Neuron (in vitro differentiated cells): ENCODE results near the gene ADAMTSL5.

ENCODE experiments used
- H2AFZ ChIP-seq: one replicate; pipeline ENCODE4 v1.6.1; 2013; ENCODE audit warnings: low read depth, mild to moderate bottlenecking, inconsistent platforms, low read length, moderate library complexity
- H3K27me3 ChIP-seq: one replicate; pipeline ENCODE4 v1.6.1; 2013; ENCODE audit warnings: low read length; ENCODE audit not compliant: insufficient read depth
- H3K36me3 ChIP-seq: one replicate; pipeline ENCODE4 v1.6.1; 2013; ENCODE audit warnings: low read length; ENCODE audit not compliant: insufficient read depth
- H3K4me1 ChIP-seq: one replicate; pipeline ENCODE4 v1.6.1; 2013; ENCODE audit warnings: low read length; ENCODE audit not compliant: insufficient read depth
- H3K4me3 ChIP-seq: 2 replicates; pipeline ENCODE4 v1.5.1; 2013; ENCODE audit warnings: mild to moderate bottlenecking, low read length, moderate library complexity
- H3K9me3 ChIP-seq: one replicate; pipeline ENCODE4 v1.6.1; 2013; ENCODE audit warnings: low read length

Gene ADAMTSL5

DNA sequence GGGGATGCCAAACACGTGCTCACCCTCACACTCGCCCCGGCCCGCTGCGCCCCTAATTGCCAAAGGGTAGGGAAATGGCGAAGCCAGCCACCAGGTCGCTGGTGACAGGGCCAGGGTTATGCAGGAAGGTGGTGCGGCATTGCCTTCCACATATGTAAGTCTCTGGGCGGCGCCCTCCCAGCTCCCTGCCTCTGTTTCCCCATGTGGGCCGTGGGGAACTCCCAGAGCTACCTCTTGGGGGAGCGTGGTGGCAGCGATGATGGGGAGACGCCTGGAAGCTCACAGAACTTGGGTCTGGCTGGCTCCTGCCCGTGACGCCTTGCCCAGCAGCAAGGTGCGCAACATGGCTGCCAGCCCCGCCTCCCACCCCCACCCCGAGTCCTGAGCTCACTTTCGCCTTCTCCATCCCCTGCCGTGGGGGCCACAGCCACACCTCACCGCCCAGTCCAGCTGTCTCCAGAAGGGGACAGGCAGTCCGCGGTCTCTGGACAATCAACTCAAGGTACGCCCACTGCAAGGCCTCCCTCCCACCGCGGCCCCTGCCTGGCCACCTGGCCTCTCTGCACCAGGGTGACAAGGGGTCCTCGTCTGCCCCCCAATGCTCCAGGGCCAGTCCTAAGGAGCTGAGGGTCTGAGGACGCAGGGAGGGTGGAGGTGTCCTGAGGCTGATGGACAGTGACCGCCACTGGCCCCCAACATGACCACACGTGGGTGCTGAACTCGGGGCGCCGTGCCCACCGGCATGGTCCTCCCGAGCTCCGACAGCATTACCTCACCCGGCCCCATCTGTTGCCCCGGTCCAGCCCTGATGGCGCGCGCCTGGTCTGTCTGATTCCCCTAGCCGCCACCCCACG, 40.4 kb downstream of the ADAMTSL5 start:
- Histone ChIP-seq H3K4me3 (no peak overlapping the region), H3K4me1 (peaks cover 6% of the 10 kb centered on the region), H3K27me3 (no peaks in the 10 kb centered on the region), H3K36me3 (peaks cover 47% of the 10 kb centered on the region), H3K9me3 (no peaks in the 10 kb centered on the region), H2AFZ (no peak overlapping the region)

DNA sequence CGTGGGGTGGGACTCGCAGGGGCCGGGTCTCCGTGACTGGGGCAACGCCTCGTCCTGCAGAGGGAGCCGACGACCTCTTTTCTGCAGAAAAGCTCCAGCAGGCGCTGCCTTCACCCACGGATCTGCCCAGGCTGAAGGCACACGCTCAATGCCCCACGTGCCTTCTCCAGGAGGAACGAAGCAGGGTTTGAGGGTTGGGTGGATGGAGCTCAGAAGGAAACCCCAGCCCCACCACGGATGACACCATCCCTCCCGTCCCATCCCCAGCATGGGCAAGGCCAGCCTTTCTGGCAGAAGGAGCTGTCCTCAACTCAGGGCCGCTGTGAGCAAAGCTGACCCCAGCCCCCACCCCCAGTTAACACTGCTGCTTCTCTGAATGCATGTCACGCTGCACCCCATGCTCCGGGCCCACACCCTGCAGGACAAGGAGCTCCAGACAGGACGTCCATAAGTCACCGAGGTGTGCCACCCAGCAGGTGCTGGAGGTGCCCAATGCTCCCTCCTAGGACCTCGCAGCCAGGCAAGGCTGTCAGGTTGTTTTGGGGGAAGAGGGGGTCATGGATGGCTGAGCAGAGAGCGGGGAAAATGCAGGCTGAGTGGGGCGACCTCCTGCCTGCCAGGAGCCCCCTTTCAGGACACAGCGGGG, 41.2 kb downstream of the ADAMTSL5 start:
- no peaks in the 10 kb centered on the region for H3K27me3 ChIP-seq
- no peaks in the 10 kb centered on the region for H3K9me3 ChIP-seq
- no peak overlapping the region for H2AFZ ChIP-seq
- no peak overlapping the region for H3K4me3 ChIP-seq
- H3K4me1 ChIP-seq, result peaks cover 6% of the 10 kb centered on the region
- H3K36me3 ChIP-seq, result peaks cover 47% of the 10 kb centered on the region

DNA sequence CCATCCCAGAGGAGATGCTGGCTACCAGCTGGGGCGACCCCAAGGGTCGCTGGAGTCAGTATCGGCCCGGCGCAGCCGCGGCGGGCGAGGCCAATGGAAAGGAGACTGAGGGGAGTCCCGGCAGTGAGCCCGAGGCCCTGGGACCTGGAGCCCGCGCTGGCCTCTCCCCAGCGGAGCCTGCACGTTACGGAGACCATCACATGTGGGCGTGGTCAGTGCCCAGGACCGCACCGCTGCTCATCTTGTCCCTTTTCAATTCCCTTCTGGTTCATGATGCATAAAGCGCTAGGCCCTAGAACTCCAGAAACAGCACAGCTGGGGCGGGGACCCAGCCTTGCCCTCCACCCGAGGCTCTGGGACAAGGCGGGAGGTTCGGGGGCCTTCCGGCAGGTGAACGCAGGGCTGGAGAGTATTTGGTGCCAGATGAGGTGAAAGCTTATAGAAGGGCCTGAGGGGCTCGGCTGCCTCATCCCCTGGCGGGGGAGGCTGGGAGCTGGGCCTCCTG, 41.8 kb downstream of the ADAMTSL5 start:
- H2AFZ ChIP-seq, result no peak overlapping the region
- peaks cover 6% of the 10 kb centered on the region for H3K4me1 ChIP-seq
- H3K36me3 ChIP-seq, result peaks cover 47% of the 10 kb centered on the region
- H3K9me3 ChIP-seq, result no peaks in the 10 kb centered on the region
- no peaks in the 10 kb centered on the region for H3K27me3 ChIP-seq
- H3K4me3 ChIP-seq, result no peak overlapping the region

DNA sequence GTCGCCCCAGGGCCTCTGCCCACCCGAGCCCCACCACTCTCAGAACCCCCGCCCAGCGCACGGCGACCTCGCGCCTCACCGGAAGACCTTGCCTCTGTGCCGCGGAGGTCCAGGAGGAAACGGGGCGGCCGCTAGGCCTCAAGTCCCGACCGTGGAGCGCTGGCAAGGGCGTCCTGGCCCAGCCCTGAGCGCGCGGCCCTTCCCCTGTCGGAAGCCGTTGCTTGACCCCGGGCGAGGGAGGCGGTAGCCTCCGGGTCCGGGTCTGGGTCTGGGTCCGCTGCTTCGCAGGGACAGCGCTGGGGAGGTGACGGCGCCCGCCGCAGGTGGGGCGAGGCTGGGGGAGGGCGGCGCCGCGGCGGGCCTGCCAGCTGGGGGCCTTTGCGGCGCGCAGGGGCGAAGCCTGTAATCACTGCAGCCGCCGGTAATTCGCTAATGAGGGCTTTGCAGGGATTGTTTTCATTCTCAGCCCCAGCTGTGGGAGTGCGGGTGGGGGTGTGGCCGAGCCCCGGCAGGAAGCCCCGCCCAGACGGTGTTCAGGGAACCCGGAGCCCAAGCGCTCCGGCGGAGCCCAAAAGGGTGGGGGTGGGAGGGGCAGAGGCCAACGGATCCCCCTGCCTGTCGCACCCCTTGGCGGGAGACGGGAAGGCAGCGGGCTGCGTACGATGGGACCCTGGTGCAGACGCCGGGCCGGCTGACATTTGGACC, 42.4 kb downstream of the ADAMTSL5 start:
- Histone ChIP-seq H3K9me3 (no peaks in the 10 kb centered on the region), H3K27me3 (no peaks in the 10 kb centered on the region), H3K36me3 (peaks cover 50% of the 10 kb centered on the region)

DNA sequence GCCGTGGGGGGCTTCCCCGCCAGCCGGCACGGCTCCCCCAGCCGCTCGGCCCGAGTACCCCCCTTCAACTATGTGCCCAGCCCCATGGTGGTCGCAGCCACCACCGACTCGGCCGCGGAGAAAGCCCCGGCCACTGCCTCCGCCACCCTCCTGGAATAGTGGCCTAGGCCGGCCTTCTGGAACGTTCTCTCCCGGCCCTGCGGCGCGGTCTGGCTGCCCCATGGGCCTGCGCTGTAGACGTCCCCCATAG, 42.8 kb downstream of the ADAMTSL5 start:
- peaks cover 6% of the 10 kb centered on the region for H3K4me1 ChIP-seq
- peaks cover 55% of the 10 kb centered on the region for H3K36me3 ChIP-seq
- no peaks in the 10 kb centered on the region for H3K27me3 ChIP-seq
- no peak overlapping the region for H3K4me3 ChIP-seq
- no peak overlapping the region for H2AFZ ChIP-seq
- no peaks in the 10 kb centered on the region for H3K9me3 ChIP-seq

More for the DNA sequence above, 42.4 kb downstream of the ADAMTSL5 start:
- H3K4me3 ChIP-seq, result no peak overlapping the region
- no peak overlapping the region for H2AFZ ChIP-seq
- H3K4me1 ChIP-seq, result peaks cover 6% of the 10 kb centered on the region

DNA sequence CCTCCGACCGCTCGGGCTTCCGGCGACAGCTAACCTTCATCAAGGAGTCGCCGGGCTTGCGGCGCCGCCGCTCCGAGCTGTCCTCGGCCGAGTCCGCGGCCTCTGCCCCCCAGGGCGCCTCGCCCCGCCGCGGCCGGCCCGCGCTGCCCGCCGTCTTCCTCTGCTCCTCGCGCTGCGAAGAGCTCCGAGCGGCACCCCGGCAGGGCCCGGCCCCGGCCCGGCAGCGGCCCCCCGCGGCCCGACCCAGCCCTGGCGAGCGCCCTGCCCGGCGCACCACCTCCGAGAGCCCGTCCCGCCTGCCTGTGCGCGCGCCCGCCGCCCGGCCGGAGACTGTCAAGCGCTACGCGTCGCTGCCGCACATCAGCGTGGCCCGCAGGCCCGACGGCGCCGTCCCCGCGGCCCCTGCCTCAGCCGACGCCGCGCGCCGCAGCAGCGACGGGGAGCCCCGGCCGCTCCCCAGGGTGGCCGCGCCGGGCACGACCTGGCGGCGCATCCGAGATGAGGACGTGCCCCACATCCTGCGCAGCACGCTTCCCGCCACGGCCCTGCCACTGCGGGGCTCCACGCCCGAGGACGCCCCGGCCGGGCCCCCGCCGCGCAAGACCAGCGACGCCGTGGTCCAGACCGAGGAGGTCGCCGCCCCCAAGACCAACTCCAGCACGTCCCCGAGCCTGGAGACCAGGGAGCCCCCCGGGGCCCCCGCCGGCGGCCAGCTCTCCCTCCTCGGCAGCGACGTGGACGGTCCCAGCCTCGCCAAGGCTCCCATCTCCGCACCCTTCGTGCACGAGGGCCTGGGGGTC, 43.4 kb downstream of the ADAMTSL5 start:
- Histone ChIP-seq H3K36me3 (peaks cover 54% of the 10 kb centered on the region), H3K9me3 (no peaks in the 10 kb centered on the region), H2AFZ (no peak overlapping the region), H3K27me3 (no peaks in the 10 kb centered on the region), H3K4me1 (peaks cover 6% of the 10 kb centered on the region), H3K4me3 (no peak overlapping the region)

DNA sequence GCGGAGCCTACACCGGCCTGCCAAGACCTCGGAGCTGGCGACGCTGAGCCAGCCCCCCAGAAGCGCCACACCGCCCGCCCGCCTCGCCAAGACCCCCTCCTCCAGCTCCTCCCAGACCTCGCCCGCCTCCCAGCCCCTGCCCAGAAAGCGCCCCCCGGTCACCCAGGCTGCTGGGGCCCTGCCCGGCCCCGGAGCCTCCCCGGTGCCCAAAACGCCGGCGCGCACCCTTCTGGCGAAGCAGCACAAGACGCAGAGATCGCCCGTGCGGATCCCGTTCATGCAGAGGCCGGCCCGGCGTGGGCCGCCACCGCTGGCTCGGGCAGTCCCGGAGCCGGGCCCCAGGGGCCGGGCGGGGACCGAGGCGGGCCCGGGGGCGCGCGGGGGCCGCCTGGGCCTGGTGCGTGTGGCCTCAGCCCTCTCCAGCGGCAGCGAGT, 44.0 kb downstream of the ADAMTSL5 start:
- H3K27me3 ChIP-seq, result no peaks in the 10 kb centered on the region
- no peak overlapping the region for H3K4me3 ChIP-seq
- H3K9me3 ChIP-seq, result no peaks in the 10 kb centered on the region

DNA sequence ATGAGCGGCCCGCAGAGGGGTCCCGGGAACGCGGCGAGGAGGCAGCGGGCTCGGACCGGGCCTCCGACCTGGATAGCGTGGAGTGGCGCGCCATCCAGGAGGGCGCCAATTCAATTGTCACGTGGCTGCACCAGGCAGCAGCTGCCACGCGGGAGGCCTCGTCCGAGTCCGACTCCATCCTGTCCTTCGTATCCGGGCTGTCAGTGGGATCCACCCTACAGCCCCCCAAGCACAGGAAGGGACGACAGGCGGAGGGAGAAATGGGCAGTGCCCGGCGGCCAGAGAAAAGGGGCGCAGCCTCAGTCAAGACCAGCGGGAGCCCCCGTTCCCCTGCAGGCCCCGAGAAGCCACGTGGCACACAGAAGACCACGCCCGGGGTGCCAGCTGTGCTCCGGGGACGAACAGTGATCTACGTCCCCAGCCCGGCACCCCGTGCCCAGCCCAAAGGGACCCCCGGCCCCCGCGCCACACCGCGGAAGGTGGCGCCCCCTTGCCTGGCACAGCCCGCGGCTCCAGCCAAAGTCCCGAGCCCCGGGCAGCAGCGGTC, 44.5 kb downstream of the ADAMTSL5 start:
- Histone ChIP-seq H3K36me3 (peaks cover 56% of the 10 kb centered on the region), H3K27me3 (no peaks in the 10 kb centered on the region), H3K9me3 (no peaks in the 10 kb centered on the region), H3K4me1 (peaks cover 2% of the 10 kb centered on the region), H3K4me3 (no peak overlapping the region), H2AFZ (no peak overlapping the region)

More for the DNA sequence above, 44.0 kb downstream of the ADAMTSL5 start:
- Histone ChIP-seq H3K4me1 (peaks cover 2% of the 10 kb centered on the region), H3K36me3 (peaks cover 54% of the 10 kb centered on the region), H2AFZ (no peak overlapping the region)

DNA sequence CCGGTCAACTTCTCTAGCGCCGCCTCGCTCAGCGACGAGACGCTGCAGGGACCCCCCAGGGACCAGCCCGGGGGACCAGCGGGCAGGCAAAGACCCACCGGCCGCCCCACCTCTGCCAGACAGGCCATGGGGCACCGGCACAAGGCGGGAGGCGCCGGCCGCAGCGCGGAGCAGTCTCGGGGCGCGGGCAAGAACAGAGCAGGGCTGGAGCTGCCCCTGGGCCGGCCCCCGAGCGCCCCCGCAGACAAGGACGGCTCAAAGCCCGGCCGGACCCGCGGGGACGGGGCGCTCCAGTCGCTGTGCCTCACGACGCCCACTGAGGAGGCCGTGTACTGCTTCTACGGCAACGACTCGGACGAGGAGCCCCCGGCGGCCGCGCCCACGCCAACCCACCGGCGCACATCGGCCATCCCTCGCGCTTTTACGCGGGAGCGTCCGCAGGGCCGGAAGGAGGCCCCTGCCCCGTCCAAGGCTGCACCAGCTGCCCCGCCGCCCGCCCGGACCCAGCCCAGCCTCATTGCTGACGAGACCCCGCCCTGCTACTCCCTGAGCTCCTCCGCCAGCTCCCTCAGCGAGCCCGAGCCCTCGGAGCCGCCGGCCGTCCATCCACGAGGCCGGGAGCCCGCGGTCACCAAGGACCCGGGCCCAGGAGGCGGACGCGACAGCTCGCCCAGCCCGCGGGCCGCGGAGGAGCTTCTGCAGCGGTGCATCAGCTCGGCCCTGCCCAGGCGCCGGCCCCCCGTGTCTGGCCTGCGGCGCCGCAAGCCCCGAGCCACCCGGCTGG, 45.1 kb downstream of the ADAMTSL5 start:
- Histone ChIP-seq H3K9me3 (no peaks in the 10 kb centered on the region), H3K27me3 (no peaks in the 10 kb centered on the region), H3K4me3 (no peak overlapping the region), H3K4me1 (peaks cover 2% of the 10 kb centered on the region), H2AFZ (no peak overlapping the region), H3K36me3 (peaks cover 60% of the 10 kb centered on the region)

DNA sequence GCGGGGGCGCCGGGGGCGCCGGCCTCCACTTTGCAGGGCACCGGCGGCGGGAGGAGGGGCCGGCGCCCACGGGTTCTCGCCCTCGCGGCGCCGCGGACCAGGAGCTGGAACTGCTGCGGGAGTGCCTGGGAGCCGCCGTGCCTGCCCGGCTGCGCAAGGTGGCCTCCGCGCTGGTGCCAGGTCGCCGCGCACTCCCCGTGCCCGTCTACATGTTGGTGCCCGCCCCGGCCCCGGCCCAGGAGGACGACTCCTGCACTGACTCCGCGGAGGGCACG, 45.7 kb downstream of the ADAMTSL5 start:
- Histone ChIP-seq H3K4me1 (peaks cover 2% of the 10 kb centered on the region), H3K27me3 (no peaks in the 10 kb centered on the region), H3K4me3 (no peak overlapping the region), H3K36me3 (peaks cover 60% of the 10 kb centered on the region), H2AFZ (no peak overlapping the region), H3K9me3 (no peaks in the 10 kb centered on the region)

DNA sequence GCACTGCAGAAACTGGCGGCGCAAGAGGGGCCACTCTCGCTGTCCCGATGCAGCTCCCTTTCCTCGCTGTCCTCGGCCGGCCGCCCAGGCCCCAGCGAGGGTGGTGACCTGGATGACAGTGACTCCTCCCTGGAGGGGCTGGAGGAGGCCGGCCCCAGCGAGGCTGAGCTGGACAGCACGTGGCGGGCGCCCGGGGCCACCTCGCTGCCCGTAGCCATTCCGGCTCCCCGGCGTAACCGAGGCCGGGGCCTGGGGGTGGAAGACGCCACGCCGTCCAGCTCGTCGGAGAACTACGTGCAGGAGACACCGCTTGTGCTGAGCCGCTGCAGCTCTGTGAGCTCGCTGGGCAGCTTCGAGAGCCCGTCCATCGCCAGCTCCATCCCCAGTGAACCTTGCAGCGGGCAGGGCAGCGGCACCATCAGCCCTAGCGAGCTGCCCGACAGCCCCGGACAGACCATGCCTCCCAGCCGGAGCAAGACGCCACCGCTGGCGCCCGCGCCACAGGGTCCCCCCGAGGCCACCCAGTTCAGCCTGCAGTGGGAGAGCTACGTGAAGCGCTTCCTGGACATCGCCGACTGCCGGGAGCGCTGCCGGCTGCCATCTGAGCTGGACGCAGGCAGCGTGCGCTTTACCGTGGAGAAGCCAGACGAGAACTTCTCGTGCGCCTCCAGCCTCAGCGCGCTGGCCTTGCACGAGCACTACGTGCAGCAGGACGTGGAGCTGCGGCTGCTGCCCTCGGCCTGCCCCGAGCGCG, 46.2 kb downstream of the ADAMTSL5 start:
- H3K4me3 ChIP-seq, result no peak overlapping the region
- no peak overlapping the region for H2AFZ ChIP-seq
- no peaks in the 10 kb centered on the region for H3K4me1 ChIP-seq
- H3K36me3 ChIP-seq, result peaks cover 60% of the 10 kb centered on the region
- H3K27me3 ChIP-seq, result no peaks in the 10 kb centered on the region
- H3K9me3 ChIP-seq, result no peaks in the 10 kb centered on the region
